ENCODE data around the gene CYB561D2. TPM values are rescaled to one million over a fixed set of nuclear protein-coding genes. Genes with fewer than 3 reads are reported as not detected.
A peak's percentile ranks its signal among the peaks of the same experiment; 100 is the strongest.

The CYB561D2 gene
- total RNA-seq, 2 experiments from 2014 or later, result 18.7 to 28.0 TPM

DNA sequence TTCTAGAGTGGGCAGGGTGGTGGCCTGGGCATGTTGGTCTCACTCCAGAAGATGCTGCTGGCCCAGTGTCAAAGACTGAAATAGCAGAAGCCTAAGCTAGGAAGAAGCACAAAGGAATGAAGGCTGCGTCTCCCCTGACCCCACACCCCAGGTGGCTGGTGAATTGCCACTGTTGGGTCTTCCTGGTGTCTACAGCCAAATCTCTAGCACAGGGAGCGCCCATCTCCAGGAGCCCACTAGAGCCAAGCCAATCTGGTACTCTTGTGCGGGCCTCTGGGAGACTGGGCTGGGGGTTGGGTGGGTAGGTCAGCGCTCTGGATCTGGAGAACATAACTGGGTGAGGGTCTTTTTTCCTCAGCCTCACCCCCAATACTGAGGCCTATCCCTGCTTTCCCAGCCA is 23.5 kb upstream of the CYB561D2 start:
- Histone ChIP-seq H3K4me2 (ENCODE audit: low read length) (peak overlapping the region; percentile 71), H3K79me2 (ENCODE audit: insufficient read depth, low read depth, low read length) (peaks cover 12% of the 10 kb centered on the region; the same call in 1 of the 2 replicates), H4K20me1 (ENCODE audit: insufficient read depth, low read length) (no peaks in the 10 kb centered on the region), H3K4me3 (ENCODE audit: low read depth, low read length, poor library complexity, severe bottlenecking) (peak overlapping the region; percentile 88), H3K27ac (ENCODE audit: low read depth, low read length, poor library complexity, severe bottlenecking) (no peak overlapping the region), H3K9me3 (ENCODE audit: low read length) (no peaks in the 10 kb centered on the region), H2AFZ (ENCODE audit: low read length) (no peak overlapping the region), H3K9me2 (ENCODE audit: insufficient read depth, low read length) (no peaks in the 10 kb centered on the region), H3K36me3 (ENCODE audit: insufficient read depth, low read length) (peaks cover 48% of the 10 kb centered on the region), H3K4me1 (ENCODE audit: insufficient read depth, low read length, poor library complexity, severe bottlenecking) (peaks cover 14% of the 10 kb centered on the region)
- TF ChIP-seq CTCF (conservative IDR thresholded peaks at IDR 0.05; ENCODE audit: low read length) (no peak), EZH2phosphoT487 (IDR thresholded peaks at IDR 0.05; ENCODE audit: borderline replicate concordance, low read depth, low read length) (no peak)
- no peak for DNase-seq (ENCODE audit: low spot score)
- intact Hi-C loops (cut with micrococcal nuclease; ENCODE audit: unreplicated experiment), result no loop called here
- no TSS peak for BruUV-seq (replicated peaks)
- ChIA-PET POLR2A (interaction anchor here (1.1 to 2.7 kb wide), 5 partner anchors 10 to 1173 kb away, joined by 4 to 28 read pairs (median 4); partner anchors contain the start of genes DCAF1, GNAI2, HYAL3 and NAA80), CTCF (ENCODE audit: unreplicated experiment) (interaction anchor here (0.6 kb wide), 1 partner anchor 132 kb away, joined by 3 read pairs; no protein-coding TSS in a partner anchor)

- POLR2A ChIA-PET, result interaction anchor here (1.1 to 2.7 kb wide), 5 partner anchors 9 to 1172 kb away, joined by 4 to 28 read pairs (median 4); partner anchors contain the start of genes DCAF1, GNAI2, HYAL3 and NAA80
Measured at GRCh38 chr3:50327943-50328691, 22.5 kb upstream of the CYB561D2 start, which contains the start of gene TUSC2. Gene TUSC2, minus strand, starts transcription at chr3:50328223. Its CDS starts 124 bp downstream, at chr3:50328099.

More at GRCh38 chr3:50327943-50328691, 22.5 kb upstream of the CYB561D2 start, which contains the start of gene TUSC2:
- Histone ChIP-seq H3K27ac (ENCODE audit: low read depth, low read length, poor library complexity, severe bottlenecking) (peak within 1 kb of the TSS; percentile 26), H3K9me3 (ENCODE audit: low read length) (no peaks in the 10 kb centered on the region), H4K20me1 (ENCODE audit: insufficient read depth, low read length) (no peaks in the 10 kb centered on the region), H3K36me3 (ENCODE audit: insufficient read depth, low read length) (peaks cover 57% of the 10 kb centered on the region), H2AFZ (ENCODE audit: low read length) (peak within 1 kb of the TSS; percentile 10; the same call in 1 of the 2 replicates), H3K4me3 (ENCODE audit: low read depth, low read length, poor library complexity, severe bottlenecking) (peak within 1 kb of the TSS; percentile 88), H3K4me2 (ENCODE audit: low read length) (peak within 1 kb of the TSS; percentile 71), H3K79me2 (ENCODE audit: insufficient read depth, low read depth, low read length) (peaks cover 17% of the 10 kb centered on the region; the same call in 1 of the 2 replicates), H3K9me2 (ENCODE audit: insufficient read depth, low read length) (no peaks in the 10 kb centered on the region), H3K4me1 (ENCODE audit: insufficient read depth, low read length, poor library complexity, severe bottlenecking) (peaks cover 12% of the 10 kb centered on the region)
- DNase-seq (ENCODE audit: low spot score), result peak; percentile 99
- intact Hi-C loops (cut with micrococcal nuclease; ENCODE audit: unreplicated experiment), result no loop called here
- BruUV-seq (replicated peaks), result no TSS peak
- TF ChIP-seq CTCF (conservative IDR thresholded peaks at IDR 0.05; ENCODE audit: low read length) (no peak), EZH2phosphoT487 (IDR thresholded peaks at IDR 0.05; ENCODE audit: borderline replicate concordance, low read depth, low read length) (no peak)
- CTCF ChIA-PET (ENCODE audit: unreplicated experiment), result interaction anchor here (0.6 to 1.0 kb wide), 4 partner anchors 29 to 610 kb away, joined by 3 to 4 read pairs (median 3); partner anchors contain the start of genes HYAL3 and NAA80
